GM04504 (cell line): Measurements from ENCODE around the gene NPY2R.

Experiments used
- DNase-seq: peaks from one replicate; pipeline ENCODE4 v3.0.0-alpha.2; 2012; ENCODE audit warnings: low read depth

The NPY2R gene, protein sequence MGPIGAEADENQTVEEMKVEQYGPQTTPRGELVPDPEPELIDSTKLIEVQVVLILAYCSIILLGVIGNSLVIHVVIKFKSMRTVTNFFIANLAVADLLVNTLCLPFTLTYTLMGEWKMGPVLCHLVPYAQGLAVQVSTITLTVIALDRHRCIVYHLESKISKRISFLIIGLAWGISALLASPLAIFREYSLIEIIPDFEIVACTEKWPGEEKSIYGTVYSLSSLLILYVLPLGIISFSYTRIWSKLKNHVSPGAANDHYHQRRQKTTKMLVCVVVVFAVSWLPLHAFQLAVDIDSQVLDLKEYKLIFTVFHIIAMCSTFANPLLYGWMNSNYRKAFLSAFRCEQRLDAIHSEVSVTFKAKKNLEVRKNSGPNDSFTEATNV

DNA sequence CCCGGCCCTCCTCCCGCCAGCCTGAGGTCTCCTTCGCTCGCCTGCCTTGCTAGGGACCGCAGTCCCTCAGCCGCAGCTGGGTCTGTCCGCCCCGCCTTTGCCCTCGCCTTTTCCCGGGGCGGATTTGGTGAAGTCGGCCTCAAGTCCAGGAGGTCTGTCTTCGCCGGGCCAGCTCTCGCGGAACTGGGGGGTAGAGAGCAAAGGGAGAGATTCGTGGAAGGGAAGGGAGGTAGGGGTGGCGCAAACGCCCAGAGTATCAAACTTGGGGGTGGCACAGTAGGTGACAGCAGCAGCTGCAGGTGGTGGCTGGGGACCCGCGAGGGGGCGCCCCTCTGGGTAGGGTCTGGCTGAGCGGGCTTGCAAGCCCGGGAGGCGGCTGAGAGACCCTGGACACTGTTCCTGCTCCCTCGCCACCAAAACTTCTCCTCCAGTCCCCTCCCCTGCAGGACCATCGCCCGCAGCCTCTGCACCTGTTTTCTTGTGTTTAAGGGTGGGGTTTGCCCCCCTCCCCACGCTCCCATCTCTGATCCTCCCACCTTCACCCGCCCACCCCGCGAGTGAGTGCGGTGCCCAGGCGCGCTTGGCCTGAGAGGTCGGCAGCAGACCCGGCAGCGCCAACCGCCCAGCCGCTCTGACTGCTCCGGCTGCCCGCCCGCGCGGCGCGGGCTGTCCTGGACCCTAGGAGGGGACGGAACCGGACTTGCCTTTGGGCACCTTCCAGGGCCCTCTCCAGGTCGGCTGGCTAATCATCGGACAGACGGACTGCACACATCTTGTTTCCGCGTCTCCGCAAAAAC lies at the start of gene NPY2R:
Gene NPY2R, plus strand, starts transcription at position 379 of the 797 bp plus-strand sequence. CDS start 5,304 bp downstream, outside the sequence.
- DNase-seq = no peak

DNA sequence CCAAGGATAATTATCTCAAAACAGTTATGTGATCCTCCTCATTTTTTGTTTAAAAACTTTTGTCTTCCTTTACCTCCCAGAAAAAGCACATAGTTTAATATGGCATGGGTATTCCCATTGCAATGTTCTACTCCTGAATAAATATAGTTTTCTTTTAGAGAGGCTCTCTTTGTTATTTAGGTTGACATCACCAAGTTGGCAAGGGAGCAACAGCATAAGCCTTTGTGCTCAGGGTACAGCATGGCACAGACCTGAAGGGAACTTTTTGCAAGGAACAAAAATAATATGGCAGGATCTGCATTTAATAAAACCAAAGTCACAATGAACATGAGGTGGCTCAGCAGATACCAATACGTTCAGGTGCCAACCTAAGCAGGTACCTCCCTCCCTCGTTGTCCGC lies 47.1 kb upstream of the NPY2R start:
- DNase-seq = no peak

DNA sequence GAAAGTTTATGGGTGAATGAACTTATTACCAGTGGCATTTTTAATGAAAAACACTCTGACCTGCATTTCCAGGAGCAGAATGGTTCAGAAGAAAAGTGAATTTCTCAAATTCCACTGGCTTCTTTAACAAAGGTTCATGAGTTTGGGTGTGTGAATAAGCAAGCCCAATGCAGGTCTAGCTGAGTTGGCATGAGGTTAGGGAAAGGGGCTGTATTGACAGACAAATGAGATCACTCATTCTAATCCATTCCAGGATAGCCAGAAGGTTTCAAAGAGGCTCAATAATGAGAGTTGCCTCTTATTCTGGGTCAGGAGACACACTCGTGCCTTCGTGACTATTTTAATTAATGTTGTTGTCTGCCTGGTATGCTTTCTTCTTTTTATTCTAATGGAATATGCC lies 43.7 kb upstream of the NPY2R start:
- no peak for DNase-seq

DNA sequence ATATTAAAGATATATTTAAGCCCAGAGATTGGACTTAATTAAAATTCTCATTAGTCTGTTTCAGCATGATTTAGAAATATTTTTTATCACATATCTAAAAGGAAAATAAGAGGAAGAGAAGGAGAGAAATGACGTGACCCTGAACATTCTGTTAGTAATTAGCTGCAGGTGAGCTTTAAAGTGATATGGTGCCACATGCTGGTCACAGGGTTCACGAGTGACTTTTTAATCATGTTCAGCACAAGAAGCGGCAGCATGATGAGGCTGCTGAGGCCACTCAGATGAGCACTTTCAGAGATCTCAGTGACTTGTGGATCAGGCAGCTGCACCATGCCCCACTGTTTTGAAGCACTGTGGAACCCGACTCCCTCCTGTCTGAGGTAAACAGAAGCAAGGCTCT lies 37.9 kb upstream of the NPY2R start:
- no peak for DNase-seq

DNA sequence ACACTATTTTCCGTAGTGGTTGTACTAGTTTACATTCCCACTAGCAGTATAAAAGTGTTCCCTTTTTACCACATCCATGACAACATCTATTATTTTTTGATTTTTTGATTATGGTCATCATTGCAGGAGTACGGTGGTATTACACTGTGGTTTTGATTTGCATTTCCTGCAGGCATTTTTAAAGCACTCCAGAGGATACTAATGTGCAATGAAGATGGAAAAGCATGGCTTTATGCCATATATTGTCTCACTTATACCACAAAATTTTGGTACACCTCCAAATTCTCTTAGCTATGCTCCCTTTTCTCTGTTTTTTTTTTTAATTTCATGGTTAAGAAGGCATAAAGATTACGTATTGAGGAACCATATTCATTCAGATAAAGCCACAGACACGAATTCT lies 35.1 kb upstream of the NPY2R start:
- no peak for DNase-seq

DNA sequence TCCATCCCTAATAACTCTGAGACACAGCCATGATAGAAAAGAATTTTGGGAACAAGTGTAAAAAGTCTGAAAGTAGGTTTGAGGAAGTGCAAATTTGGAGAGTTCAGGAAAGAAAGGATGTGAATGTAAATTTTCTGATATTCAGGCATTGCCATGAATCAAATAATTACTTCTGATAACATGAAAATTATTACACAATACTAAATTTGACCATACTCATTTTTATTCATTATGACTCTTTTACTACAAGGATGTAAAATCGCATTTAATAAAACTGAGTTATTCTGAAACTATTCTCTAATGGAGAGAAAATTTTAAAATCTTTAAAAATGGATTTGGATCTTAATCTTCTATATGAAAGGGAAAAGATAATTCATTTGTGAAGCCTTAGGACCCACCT lies 33.8 kb upstream of the NPY2R start:
- no peak for DNase-seq

DNA sequence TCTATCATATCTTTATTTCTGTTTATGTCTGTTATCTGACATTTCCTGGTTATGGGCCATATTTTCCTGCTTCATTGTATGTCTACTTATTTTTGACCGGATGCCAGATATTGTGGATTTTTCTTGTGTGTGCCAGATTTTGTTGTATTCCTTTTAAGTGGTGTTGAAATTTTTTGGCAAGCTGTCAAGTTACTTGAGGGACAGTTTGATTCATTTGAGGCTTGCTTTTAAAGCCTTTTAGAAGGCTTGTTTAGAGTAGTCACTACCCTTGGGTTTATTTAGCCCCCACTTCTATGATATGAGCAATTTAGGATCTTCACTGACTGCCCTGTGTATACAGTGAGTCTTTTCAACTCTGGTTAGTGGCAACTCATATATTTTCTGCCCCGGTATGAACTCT lies 29.2 kb upstream of the NPY2R start:
- no peak for DNase-seq

DNA sequence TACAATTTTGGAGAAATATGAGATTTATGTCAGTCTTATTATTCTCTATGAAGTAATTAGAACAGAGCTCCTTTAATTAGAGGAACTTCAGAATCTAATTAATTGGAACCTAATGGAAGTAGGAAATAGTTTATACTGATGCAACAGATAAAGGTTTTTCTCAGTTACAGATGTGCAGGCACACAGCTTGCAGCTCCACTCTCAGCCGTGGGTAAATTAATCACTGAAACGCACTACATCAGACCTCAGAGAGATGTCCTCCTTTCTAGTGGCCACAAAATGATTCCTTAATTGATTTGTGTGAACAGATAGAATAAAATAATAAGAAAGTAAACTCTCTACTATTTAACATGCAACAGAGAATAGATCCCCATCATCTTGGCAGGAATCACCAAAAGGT lies 21.5 kb upstream of the NPY2R start:
- DNase-seq = no peak

DNA sequence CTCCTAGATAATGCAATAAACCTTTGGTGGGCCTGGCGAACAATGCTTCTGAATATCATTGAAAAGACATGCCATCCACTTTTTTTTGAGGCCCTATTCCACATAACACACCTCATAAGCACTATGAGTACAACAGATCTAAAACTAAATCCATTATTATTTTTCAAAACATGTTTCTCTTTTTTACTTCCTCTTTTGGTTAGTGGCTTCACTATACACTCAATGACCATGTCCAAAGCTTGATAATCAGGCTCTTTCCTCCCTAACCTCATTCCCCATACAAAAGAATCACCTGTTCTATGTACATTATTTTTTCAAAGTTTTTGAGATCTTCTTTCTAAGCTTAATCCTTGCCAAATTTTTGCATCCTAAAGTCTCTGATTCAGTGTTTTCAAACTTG lies 20.4 kb upstream of the NPY2R start:
- DNase-seq = no peak

DNA sequence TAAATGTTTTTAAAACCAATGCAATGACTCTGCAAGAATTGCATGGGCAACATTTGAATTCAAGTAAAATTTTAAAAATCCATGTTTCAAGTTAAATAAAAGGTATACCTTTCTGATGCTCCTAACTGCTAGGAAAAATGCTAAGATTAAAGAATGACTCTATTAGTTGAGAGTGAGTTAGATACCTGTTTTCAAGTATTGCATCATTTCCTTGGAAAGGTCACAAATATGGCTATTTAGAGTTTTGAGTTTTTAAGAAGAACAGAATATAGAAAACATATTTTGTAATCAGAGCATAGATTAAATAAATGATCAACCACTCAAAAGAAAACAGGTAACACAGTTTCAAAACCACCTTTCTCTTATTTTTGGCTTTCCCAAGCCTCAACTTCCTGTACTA lies 18.3 kb upstream of the NPY2R start:
- no peak for DNase-seq

DNA sequence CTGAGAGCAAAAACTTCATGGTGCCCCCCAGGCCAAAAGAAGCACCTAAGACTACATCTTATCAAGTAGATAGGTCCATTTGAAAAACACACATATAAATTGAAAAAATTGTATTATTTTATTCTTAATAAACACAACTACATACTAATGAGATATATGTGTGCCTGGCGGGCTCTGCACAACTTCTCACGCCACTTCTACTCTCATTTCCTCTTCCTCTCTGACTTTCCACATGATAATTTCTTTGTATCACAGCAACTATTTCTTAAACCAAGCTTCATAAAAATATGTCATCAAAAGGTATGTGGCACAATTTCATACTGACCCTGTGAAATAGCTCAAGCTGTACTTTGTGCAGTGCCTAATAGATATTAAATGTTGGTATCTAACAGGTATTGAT lies 10.7 kb upstream of the NPY2R start:
- no peak for DNase-seq

DNA sequence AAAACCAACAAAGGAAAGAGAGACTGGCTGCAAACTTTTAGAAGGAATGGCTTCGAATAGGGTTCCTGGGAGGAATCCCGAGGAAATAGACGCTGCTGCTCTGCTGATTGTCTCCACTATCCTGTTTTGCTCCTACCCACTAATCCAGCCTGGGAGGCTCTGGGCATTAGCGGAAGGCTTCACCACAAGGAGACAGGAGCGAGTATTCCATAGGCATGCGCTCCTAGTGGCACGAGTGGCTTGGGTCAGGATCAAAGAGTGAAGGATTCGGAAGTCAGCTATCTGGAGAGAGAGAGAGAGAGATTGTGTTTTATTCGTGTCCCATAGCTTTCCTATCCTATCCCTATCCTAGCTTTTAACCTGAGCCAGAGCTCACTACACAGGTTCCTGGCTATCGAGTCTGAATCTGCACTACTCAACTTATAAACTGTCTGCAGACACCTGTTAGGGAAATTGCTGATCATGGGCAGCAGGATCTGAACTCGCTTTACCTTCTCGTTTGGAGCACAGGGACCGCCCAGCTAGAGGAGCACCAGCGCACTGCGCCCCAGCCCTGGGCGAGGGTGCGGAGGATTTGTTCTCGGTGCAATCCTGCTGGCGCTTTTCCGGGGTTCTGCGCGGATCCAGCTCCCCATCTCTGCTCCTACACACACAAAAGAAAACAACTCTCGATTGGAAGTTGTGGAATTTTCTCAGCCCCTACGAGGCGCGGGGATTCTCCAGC lies 740 bp upstream of the NPY2R start:
- no peak for DNase-seq

DNA sequence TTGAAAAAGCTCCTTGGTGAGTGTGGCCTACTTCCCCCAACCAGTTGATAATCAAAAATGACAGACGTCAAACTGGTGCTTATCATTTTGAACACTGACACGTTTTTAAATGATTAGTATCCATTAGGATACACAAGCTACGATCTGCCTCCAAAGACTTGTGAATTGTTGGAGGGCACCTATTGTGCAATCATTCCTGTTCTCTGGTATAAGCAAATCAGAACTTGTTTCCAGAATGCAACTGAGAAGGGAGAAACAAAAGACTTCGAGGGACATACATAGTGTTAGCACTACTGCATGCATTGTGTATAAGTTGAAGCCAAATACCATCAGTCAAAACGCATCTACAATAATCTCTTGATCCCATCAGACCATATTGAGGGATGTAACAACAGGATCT lies 11.6 kb downstream of the NPY2R start:
- DNase-seq = no peak

DNA sequence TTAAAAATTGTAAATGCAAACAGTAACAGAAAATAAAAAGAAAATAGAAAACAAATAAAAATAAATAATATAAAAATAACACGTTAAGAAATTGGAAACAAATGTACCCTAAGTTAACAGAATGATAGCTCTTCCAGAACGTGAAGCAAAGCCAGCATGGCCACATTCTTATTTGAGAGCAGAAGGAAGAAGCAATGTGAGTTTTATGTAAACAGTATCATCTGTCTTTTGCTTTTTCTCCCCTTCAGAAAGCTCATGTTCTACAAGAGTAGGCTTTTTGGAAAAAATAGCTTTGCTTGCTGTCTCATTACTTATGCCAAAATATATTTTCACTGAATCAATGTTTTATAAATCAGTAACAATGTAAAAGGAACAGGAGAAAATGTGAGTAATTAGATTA lies 18.7 kb downstream of the NPY2R start:
- no peak for DNase-seq

DNA sequence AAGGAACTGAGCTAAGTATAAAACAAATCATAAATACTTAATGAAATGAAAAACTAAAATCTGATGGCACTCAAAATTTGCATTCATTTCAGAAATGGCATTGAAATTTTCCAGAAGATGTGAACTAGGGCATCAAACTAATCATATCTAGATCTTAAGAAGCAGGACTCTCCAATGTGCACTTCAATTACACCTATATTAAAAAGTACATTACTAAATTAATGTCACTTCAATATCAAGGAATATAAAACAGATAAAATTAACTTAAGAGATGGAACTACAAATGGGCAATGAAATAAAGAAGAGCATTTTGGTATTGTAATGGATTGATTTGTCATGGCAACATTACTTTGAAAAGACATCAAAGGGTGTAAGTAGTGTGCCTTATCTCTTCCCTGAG lies 20.3 kb downstream of the NPY2R start:
- no peak for DNase-seq

DNA sequence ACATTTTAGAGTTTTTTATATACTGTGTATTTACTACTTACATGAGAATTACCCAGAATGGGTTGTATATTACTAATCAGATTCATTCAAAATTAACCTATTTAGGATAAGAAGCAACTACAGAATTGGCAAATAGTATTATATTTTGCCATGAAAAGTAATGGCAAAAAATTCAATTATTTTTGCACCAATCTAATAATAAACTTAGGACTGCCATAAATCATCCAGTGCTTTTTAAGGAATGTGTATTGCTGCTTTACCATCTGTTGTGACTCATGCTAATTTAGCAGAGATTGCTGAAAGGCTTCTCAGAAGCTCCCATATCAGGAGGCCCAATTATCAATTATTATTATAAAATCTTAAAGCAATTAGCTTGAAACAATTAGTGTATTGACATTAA lies 24.0 kb downstream of the NPY2R start:
- DNase-seq = no peak

DNA sequence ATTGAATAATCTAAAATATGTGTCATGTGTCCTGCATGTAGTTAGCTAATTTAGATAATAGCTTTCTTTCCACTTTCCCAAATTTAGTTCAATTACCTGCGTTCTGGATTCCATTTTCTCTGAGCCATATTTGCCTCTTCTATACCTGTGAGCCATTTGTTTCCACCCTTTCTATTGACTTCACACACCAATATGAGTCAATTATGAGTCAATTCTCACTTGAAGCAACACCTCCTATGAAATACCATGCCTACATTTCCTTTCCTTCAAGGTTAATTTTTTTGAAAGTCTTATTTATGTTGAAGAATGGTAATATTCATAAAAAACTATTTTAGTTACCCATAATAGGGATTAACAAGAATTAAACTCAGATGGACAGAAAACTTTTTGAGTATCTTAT lies 25.8 kb downstream of the NPY2R start:
- no peak for DNase-seq

DNA sequence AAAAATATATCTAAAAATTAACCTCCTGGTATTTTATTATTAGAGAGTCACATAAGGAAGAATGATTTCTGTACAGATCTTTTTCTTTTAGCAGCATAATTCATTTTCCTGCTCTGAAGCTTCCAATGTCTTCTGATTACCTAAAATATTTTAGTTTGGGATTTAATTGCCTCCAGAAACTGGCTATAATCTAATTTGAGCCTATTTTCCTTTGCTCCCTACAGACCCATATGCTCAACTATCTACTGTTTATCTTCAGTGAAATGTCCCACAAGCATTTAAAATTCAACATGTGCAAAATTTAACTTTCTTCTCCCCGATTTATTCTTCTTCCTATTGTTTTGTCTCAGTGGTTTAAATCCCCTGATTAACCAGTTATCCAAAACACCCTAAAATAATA lies 29.1 kb downstream of the NPY2R start:
- no peak for DNase-seq

DNA sequence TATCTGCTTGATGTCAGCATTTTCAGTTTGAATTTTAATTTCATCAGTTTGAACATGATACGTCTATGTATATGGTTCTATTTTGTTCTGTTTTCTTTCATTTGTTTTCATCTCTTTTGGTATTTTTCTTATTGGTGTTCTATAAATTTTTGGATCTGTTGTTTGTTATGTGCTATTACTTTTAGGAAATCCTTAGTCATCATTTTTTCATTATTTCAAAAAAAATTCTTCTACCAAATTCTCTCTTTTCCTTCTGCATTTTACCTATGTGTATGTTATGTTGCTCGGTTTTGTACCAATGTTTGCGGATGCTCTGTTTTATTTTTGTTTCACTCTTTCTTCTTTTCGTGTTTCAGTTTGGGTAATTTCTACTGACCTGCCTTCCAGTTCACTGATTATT lies 32.8 kb downstream of the NPY2R start:
- no peak for DNase-seq

DNA sequence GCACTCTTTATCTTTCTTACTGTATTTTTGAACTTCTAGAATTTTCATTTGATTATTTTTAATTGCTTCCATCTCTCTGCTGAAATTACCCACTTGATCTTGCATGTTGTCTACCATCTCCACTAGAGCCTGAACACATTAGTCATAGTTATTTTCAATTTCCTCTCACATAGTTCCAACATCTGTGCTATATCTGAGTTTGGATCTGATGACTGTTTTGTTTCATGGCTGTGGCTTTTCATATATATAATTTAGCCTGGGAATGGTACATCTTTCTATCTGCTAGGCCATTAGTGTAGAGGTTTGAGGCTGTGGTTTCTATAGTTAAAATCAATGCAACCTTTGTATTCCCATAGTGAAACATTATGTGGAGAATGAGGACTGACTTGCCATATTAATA lies 33.2 kb downstream of the NPY2R start:
- no peak for DNase-seq

DNA sequence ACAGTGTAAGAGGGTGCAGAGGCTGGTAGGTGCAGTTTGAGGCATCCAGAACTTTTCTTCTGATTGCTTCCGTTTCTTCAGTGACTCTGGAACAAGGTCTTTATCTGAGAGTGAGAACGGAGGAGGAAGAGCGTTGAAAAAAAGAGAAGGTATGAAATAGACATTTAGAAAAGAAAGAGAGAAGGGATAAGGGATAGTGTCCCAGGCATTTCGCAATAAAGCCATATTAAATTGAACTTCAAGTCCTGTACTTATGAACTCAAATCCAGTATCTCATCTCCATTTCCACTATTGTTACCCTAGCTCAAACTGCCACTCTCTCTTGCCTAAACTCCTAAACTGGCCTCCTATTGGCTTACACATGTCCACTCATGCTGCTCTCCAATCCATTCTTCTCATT lies 36.7 kb downstream of the NPY2R start:
- no peak for DNase-seq

DNA sequence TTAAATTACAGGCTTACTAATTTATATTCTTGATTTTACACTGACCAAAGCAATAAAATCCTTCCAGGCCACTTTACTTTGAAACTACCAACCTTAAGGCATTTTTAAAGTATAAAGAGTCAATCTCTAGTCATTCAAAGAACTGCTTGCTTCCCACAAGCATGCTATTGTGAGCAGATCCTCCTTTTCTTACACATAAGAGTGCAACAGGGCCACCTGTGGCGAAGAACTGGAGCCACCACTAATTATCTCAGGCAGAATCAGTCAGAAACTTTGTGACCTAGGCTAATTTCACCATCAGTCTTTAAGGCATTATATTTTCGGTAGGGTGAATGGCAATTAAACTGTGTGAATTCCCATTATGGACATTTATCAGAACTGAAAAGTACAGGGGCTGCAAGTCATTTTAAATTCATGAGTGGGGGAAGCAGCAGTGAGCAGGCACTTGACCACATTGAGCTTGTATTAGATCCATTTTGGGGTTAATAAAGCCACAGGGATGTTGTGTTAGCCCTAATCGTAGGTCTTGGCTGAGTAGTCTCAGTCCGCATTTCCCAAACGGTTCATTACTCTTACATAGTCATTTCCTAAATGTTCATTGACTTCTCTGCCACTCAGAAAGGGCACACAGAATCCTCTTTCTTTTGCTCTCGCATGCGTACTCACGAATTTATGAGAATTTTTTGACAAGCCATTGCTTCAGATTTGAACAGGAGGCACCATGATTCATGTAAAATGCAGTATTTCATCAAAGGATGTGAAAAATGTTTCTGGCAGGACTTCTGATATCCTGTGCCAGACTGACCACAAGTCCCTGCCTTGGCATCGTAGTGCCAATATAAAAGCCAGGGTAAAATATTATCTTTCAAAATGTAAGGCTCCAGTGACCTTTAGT lies 39.8 kb downstream of the NPY2R start:
- no peak for DNase-seq
